Esophagus squamous epithelium (tissue), 4 donors: ENCODE data around the gene CPNE4.

Source experiments
- POLR2A ChIP-seq, 4 donors: fragments of 450-650 bp; IDR thresholded peaks; one replicate each; pipeline ENCODE4 v1.6.1; 2017; ENCODE audit warnings: antibody characterized with exemption in 4 of 4, mild to moderate bottlenecking in 4 of 4, moderate library complexity in 3 of 4
- TF ChIP-seq, protein P1 (sequence below), 6 experiments: fragments of 450-650 bp in 4 of 6; fragments of 200-600 bp in 2 of 6; sonication (generic) in 2 of 6; IDR thresholded peaks; one replicate each; pipeline ENCODE4 v1.5.1; 2016 to 2019; ENCODE audit warnings: antibody characterized with exemption in 6 of 6, mild to moderate bottlenecking in 4 of 6, moderate library complexity in 4 of 6

DNA sequence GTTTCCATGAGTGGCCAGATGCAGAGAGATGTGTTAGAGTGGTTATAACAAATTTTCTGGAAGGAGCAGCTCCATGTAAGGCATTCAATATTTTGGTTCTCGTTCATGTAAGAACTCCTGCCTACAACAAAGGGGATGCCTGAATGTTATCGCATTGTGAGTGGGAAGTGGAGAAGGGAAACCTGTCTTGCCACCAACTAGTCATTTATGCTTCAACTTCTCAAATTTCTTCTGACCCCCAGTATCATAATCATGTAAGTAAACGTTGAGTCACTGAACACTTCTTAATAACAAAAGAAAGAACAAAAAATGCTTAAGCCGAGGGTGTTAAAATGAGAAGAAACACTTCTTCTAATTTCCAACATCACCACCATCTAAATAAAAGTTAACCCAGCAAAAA, 470.0 kb downstream of the CPNE4 start:
- no peak for TF ChIP-seq POLR2A (IDR thresholded peaks at IDR 0.05)
- TF ChIP-seq, protein P1, sequence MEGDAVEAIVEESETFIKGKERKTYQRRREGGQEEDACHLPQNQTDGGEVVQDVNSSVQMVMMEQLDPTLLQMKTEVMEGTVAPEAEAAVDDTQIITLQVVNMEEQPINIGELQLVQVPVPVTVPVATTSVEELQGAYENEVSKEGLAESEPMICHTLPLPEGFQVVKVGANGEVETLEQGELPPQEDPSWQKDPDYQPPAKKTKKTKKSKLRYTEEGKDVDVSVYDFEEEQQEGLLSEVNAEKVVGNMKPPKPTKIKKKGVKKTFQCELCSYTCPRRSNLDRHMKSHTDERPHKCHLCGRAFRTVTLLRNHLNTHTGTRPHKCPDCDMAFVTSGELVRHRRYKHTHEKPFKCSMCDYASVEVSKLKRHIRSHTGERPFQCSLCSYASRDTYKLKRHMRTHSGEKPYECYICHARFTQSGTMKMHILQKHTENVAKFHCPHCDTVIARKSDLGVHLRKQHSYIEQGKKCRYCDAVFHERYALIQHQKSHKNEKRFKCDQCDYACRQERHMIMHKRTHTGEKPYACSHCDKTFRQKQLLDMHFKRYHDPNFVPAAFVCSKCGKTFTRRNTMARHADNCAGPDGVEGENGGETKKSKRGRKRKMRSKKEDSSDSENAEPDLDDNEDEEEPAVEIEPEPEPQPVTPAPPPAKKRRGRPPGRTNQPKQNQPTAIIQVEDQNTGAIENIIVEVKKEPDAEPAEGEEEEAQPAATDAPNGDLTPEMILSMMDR (IDR thresholded peaks at IDR 0.05): no peak
